HG02759 (cell line): ENCODE results near the gene CHAF1B.
"Not testable (repeated sequence)": the region's sequence is repeated elsewhere in the genome, so short reads cannot be mapped to it uniquely, and the experiment has no call there.

Experiments
- ATAC-seq: cut with Tn5 transposase; IDR thresholded peaks from one replicate; pipeline ENCODE4 v1.9.1; 2021; ENCODE audit warnings: mild to moderate bottlenecking, moderate library complexity; ENCODE audit not compliant: unreplicated experiment

CHAF1B gene

DNA sequence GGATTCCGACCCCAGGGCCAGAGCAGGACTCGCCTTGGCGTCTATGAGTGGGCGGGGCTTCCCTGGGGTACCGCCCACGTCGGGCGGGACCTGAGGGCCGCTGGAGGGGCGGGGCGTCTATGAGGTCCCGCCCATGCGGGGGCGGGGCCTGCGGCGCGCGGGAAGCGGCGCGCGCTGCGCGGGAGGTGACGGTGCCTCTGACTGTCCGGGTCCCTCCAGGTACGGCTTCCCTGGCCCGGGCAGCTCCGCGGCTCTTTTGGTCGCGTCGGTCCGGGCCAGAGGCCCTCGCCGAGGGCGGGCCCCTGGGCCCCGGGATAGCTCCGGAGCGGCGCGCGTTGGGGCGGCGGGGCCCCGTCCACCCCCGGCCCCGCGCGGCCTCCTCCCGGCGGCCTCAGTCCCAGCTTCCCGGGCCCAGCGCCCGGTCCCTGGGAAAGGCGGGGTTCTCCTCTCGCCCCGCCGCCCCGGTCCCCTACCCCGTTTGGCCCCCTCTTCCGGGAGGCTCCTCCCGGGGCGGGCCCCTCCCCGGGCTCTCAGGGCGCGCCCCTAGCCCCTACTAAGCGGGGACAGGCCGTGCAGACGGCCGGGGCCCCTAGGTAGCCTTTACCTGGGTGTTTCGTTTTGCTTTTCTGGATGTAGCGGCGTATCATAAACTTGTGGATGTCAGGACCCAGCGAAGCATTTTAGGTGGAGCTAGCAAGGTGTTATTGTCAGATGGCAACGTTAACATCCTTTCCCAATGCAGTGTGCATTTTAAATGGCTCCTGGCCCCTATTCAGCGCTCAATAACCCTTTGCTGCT, at the start of gene CHAF1B:
Gene CHAF1B, plus strand, starts transcription at position 160 of the 798 bp plus-strand sequence. CDS start 745 bp downstream, outside the sequence.
- peak; percentile 94 for ATAC-seq

DNA sequence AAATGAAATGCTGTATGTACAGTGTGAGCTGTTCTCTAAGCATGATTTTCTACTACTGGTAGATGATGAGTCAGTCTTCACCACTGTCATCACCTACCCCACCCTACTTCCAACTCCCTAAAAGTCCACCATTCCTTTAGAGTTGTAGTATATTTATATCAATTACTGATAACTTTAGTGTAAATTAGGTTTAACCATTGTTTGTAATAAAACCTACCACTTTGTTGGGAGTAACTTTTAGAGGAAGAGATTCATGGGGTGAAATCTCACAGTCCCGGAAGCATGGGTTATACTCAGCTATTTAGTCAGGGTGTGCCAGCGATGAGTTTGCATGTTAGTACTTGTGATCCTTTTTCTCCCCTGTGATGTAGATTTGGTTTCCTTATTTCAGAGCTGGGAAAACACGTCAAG, 48.1 kb upstream of the CHAF1B start:
- ATAC-seq: no peak

DNA sequence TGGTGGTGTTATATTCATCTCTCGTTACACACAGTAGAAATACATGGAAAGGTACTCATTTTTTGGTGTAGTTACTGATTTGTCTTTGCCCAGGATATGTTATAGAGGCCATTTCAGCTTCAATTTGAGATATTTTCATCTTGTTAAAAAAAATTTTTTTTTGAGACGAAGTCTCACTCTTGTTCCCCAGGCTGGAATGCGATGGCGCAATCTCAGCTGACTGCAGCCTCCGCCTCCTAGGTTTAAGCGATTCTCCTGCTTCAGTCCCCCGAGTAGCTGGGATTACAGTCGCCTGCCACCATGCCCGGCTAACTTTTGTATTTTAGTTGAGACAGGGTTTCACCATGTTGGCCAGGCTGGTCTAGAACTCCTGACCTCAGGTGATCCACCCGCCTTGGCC, 46.2 kb upstream of the CHAF1B start:
- ATAC-seq: no peak

DNA sequence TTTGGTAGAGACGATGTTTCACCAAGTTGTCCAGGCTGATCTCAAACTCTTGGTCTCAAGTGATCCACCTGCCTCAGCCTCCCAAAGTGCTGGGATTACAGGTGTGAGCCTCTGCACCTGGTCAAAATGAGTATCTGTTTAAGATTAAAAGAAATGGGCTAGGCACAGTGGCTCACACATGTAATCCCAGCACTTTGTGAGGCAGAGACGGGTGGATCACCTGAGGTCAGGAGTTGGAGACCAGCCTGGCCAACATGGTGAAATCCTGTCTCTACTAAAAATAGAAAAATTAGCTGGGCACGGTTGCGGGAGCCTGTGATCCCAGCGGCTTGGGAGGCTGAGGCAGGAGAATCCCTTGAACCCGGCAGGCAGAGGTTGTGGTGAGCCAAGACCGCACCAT, 42.6 kb upstream of the CHAF1B start:
- ATAC-seq: not testable (repeated sequence)

DNA sequence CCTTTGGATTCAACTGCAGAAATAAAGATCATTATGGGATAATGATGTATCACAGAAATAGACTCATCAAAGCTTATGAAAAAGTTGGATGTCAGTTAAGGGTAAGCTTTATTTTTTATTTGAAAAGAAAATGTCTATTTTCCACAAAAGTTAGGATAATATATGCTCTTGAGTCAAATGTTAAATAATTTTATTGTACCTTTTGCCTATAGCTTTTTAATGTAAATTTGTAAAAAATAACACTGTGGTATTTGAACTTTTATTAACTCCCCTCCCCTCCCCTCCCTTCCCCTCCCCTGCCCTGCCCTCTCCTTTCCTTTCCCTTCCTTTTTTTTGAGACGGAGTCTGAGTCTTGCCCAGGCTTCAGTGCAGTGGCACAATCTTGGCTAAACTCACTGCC, 40.3 kb upstream of the CHAF1B start:
- no peak for ATAC-seq

DNA sequence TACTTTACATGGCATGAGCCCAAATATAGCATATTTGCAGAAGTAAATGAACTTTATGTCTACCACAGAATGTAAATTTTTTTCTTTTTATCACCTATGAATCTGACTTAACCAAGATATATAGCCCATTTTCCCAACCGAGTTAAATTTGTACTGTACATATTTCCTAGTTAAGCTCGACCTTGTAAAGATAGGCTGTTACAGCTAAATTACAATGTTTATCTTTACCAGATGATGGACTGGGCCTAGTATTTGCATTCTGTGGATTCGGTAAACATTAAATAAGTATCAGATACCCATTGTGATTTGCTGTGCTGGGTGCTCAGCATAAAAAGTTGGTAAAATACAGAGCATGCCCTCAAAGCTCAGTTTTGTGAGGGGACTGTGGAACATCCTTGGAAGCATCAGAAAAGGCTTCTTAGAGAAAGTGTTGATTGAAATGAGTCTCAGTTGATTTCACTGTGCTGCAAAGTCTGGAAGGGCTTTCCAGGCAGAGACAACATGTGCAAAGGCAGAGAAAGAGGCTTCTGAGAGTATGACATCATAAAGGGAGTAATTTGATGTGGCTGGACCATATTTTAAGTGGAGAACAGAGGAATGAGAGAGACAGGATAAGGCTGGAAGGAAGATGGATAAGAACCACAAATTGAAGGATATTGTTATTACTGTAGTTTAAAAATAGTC, 37.8 kb upstream of the CHAF1B start:
- ATAC-seq: no peak

DNA sequence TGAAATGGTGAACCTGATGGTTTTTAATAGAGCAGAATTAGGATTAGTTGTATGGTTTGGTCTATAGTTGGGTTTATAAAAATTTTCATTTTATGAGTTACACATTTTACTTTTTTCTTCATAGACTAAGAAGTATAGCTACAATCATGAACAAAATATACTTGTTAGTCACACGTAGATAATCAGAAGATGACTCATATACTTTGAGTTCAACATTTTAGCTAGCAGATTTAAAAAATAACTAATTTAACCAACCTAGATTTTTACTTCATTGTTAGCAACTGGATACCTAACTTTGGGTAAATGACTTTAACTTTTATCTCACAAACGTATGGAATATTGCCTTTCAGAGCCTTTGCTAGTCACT, 37.2 kb upstream of the CHAF1B start:
- ATAC-seq: no peak

DNA sequence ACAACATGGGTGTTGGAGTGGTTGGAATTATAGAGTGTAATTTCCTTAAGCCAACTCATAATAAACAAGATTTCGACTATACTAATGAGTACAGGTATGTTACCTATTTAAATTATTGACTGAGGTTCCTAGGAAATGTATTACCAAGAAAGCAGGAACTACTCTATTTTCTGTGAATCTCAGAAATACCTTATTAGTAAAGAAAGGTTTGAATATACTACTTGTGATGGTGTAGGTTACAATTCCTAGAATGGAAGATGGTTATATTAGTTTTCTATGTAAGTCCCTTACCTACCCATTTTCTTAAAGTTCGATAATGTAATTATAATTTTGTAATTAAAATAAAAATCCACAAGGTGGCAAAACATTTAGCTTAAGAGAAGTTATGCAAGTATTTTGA, 35.9 kb upstream of the CHAF1B start:
- no peak for ATAC-seq

DNA sequence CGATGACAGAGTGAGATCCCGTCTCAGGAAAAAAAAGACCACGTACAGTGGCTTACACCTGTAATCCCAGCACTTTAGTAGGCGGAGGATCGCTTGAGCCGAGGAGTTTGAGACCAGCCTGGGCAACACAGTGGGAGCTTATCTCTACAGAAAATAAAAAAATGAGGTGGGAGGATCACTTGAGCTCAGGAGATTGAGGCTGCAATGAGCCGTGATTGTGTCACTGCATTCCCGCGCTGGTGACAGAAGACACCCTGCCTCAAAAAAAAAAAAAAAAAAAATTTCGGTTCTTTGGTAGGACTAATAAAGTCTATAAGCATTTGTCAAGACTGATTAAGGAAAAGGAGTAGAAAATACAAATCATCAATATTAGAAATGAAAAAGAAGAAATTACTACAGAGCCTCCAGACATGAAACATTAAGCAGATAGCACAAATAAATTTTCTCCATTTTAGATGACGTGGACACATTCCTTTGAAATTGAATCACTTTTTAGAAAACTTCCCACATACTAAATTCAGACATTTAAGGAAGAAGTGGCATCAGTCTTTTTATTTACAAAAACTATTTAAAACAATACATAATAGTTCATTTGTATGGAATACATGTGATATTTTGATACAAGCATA, 34.8 kb upstream of the CHAF1B start:
- ATAC-seq: no peak

DNA sequence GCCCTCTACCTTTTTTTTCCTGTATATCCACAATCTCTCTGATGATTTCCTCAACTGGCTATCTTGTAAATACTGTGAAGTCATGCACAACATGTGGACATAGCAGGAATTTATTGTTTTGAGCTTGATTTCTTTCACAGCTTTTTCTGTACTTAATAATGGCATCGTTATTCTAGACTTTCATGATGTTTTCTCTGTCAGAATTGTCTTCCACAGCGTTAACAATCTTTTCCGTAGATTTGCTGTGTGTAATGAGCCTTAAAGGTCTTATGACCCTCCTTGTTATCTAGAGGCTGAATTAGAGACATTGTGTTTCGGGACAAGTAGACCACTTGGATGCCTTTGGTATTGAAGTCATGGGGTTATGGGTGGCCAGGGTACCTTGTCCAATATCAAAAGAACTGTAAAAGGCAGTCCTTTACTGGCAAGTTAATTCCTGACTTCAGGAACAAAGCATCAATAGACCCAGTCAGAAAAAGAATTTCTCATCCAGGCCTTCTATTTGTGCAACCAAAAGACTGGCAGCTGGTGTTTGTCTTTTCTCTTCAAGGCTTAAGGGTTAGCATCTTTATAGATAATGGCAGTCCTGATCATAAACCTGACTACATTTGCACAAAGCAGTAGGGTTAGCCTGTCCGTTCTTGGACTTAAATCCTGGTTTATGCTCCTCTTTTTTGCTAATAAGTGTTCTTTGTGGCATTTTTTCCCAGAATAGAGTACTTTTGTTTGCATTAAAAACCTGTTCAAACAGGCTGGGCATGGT, 30.1 kb upstream of the CHAF1B start:
- ATAC-seq: no peak

DNA sequence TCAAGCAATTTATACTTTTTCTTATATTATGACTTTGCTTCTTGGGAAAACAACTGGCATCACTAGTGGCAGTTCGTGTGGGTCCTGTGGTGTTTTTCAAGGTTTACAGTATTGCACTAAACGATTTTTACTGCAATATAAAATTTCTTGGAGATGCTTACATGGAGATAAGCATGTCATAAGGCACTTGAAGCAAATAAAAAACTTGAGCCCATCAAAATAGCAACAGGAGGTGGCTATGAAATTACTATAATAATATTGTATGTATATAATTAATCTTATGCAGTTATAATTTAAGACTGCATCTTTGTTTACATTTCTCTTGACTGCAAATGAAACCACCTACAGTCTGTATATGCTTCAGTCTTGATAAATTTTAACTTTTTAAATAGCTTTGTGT, 29.3 kb upstream of the CHAF1B start:
- ATAC-seq: no peak

DNA sequence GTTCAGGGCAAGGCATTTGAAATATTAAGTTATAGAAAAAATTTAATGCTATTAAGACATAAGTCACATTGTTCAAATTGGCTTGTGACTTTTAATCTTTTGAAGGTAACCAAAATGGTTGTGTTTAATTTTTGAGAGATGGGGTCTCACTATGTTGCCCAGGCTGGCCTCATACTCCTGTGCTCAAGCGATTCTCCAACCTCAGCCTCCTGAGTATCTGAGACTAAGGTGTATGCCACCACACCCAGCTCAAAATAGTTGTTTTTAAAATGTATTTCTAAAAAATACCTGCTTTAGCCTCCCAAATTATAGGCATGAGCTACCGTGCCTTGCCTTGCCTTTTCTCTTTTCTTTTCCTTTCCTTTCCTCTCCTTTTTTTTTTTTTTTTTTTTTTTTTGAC, 26.0 kb upstream of the CHAF1B start:
- no peak for ATAC-seq

DNA sequence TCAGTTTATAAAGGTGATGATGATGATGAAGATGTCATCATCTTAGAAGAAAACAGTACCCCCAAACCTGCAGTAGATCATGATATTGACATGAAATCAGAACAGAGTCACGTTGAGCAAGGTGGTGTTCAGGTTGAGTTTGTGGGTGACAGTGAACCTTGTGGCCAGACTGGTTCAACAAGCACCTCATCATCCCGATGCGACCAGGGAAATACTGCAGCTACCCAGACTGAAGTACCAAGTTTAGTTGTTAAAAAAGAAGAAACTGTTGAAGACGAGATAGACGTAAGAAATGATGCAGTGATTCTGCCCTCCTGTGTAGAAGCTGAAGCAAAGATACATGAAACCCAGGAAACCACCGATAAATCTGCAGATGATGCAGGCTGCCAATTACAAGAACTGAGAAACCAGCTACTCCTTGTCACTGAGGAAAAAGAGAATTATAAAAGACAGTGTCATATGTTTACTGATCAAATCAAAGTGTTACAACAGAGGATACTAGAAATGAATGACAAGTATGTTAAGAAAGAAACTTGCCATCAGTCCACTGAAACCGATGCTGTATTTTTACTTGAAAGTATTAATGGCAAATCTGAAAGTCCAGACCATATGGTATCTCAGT, 16.0 kb upstream of the CHAF1B start:
- no peak for ATAC-seq

DNA sequence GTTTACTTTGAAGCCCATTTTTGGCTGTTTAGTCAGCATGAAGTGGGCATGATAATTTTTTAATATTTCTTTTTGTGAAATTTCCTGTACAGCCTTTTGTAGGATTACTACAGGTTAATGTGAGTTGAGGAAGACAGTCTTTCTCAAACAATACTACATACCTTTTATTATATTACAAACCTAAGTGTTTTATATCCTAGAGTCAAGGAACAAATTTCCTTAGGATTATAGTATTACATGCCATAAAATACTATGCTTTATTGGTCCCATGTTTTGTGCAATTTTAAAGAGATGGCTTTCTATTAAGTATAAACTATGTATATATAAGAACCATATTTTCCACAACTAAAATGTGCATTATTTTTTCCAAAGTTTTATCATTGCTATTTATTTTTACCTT, 9.2 kb upstream of the CHAF1B start:
- no peak for ATAC-seq

DNA sequence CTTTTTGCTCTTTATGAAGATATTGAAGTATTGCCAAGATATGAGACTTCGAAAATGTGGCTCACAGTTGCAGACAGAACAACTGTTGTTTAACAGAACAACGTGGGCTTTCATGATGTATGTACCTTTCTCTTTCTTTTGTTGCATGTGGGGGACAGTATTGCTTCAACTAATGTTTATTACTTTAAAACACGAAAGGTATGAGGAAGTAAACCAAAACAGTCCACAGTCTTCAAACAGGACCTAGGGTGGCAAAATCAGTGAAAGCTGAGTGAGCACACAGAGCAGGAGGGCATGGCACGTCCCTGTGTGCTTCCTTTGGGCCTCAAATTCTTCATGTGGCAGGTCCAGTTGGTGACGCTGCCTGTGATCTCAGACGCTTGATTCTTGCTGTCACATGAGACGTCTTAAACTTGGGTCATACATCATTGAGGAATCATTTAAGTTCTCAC, 7.8 kb upstream of the CHAF1B start:
- no peak for ATAC-seq

DNA sequence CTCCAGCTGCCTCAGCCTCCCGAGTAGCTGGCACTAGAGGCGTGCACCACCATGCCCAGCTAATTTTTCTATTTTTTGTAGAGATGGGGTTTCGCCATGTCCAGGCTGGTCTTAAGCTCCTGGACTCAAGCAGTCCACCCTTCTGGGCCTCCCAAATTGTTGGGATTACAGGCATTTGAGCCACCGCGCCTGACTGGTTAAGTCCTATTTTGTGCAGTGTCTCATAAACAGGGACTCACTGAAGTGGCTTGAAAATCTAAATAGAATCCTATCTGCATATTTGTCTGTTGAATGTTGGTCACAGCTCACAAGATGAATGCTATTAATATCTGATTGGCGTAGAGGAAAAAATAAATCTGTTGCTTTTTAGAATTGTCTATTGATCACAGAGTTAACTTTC, 5.9 kb upstream of the CHAF1B start:
- ATAC-seq: no peak

DNA sequence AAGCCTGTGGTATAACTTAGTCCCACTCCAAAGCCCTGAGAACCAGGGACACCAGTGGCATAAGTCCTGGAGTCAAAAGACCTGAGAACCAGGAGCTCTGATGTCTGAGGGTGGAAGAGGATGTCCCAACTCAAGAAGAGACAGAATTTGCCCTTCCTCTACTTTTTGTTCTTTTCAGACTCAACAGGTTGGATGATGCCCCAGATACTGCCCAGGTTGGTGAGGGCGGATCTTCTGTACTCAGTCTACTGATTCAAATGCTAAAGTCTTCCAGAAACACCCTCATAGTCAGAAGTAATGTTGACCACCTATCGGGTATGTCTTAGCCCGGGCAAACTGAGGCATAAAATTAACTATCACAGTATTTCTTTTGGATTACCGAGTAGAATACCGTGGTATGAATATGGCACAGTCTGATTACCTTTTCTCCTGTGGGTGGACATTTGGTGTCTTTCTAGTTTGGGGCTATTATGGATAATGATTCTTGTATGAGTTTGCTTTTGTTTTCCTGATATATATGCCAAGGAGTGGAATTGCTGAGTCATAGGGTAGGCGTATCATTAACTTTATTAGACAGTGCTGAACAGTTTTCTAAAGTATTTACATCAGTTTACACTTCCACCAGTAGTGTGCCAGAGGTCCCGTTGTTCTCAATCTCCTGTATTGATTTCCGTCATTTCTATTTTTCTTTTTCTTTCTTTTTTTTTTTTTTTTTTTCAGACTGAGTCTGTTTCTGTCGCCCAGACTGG, 3.2 kb upstream of the CHAF1B start:
- ATAC-seq: no peak

DNA sequence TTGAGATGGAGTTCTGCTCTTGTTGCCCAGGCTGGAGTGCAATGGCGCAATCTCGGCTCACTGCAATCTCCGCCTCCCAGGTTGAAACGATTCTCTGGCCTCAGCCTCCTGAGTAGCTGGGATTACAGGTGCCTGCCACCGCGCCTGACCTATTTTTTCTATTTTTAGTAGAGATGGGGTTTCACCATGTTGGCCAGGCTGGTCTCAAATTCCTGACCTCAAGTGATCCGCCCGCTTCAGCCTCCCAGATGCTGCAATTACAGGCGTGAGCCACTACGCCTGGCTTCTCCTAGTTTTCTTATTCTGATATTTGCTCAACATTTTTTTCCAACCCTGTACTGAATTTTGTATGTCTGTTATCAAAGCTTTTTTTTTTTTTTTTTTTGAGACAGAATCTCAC, 2.5 kb upstream of the CHAF1B start:
- not testable (repeated sequence) for ATAC-seq

DNA sequence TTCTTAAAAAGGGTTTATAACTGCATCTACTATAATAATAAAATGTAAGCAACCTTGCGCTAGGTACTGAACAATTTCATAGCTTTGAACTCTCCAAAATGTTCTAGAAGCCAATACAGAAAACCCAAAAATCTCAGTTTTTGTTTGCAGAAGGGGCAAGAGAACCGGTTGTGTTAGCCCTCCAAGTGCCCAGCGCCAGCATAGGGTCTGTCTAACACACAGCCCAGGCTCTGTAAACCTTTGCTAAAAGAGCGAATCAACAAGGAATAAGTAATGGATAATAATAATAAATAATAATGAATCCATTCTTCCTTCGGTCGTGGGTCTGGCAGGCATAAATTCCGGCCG, 333 bp upstream of the CHAF1B start:
- peak; percentile 15 for ATAC-seq

DNA sequence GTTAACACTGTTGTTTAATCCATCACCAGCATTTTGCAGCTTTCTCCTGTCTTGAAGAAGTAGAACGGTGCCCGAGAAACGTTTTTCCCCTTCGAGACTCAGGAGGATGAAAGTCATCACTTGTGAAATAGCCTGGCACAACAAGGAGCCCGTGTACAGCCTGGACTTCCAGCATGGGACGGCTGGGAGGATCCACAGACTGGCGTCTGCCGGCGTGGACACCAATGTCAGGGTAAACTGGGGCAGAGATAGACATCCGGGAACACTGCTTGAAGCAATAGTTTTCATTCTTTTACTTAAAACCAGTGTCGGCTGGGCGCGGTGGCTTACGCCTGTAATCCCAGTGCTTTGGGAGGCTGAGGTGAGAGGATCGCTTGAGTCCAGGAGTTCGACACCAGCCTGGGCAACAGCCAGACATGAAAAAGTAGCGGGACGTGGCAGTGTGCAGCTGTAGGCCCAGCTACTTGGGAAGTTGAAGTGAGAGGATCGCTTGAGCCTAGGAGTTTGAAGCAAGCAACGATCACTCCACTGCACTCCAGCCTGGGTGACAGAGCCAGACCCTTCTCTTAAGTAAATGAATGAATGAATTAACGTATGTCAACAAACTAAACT, 945 bp downstream of the CHAF1B start:
- ATAC-seq: no peak
